GM10248 (cell line): Measurements from ENCODE around the gene LZTS2.

ENCODE experiments used
- CTCF ChIA-PET: fragments of 300-600 bp; sonication (Branson Sonifier 250); formaldehyde crosslinking; extraction: SDS; loops from one replicate; lab custom pipeline; 2021; ENCODE audit warnings: antibody characterized with exemption; lab: Yijun Ruan, JAX
- POLR2A ChIA-PET: fragments of 350-650 bp; sonication (Branson Sonifier 250); formaldehyde crosslinking; extraction: SDS; loops from one replicate; lab custom pipeline; 2020; ENCODE audit warnings: antibody characterized with exemption; lab: Yijun Ruan, JAX
- DNase-seq: peaks from one replicate; pipeline ENCODE4 v3.0.0; 2012; ENCODE audit errors: extremely low spot score
- CTCF ChIP-seq: IDR thresholded peaks from 2 replicates; pipeline ENCODE4 v1.5.1; 2012; ENCODE audit warnings: mild to moderate bottlenecking, low read depth; ENCODE audit errors: extremely low read depth, missing control alignments, control extremely low read depth

Gene LZTS2

GRCh38 chr10:101029520-101030295, 30.1 kb downstream of the LZTS2 start:
- ChIA-PET POLR2A (interaction anchor here (0.9 kb wide), 1 partner anchor 12 kb away, joined by 3 read pairs; no protein-coding TSS in a partner anchor), CTCF (interaction anchor here (1.0 to 28.8 kb wide), 6 partner anchors 11 to 112 kb away, joined by 3 to 855 read pairs (median 54); partner anchors contain the start of gene KAZALD1)
- no peak for DNase-seq
- no peak for TF ChIP-seq CTCF

DNA sequence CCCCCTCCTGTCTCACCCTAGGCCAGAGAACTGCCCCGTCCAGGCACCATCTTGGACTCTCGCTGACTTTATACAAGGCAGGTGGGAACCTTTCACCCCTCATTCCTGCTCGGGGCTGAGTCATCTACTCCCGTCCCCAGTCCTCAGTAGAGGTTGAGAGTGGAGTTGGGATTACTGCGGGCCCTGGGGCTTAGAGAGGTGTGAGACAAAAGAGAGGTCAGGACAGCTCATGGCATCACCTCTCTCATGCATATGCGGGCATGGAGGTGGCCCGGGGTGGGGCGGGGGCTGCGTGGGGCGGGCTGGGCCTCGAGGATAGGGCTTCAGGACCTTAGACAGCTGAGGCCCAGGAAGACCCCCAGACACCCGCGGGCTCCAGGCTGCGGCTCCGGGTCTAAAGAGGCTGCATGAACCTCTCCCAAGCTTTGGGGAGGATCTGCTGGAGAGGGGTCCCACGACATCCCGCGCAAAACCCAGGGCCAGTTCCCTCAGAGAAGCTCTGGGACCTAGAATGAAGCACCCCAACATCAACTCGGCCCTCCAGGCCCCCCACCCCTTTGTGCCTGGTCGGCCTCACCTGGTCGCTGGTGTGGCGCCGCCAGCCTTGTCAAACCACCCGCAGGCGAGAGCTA, 31.0 kb downstream of the LZTS2 start:
- no peak for DNase-seq
- POLR2A ChIA-PET: interaction anchor here (0.7 kb wide), 1 partner anchor 9 kb away, joined by 3 read pairs; no protein-coding TSS in a partner anchor
- no peak for TF ChIP-seq CTCF
- CTCF ChIA-PET: interaction anchor here (1.2 to 28.8 kb wide), 6 partner anchors 10 to 111 kb away, joined by 3 to 855 read pairs (median 56); partner anchors contain the start of genes KAZALD1 and LZTS2

GRCh38 chr10:101031128-101031795, 31.7 kb downstream of the LZTS2 start, which contains the start of the genes PDZD7 and SFXN3:
PDZD7 (minus strand) TSS chr10:101031129; CDS start chr10:101030219, 910 bp downstream.
SFXN3 (plus strand) TSS chr10:101031234; CDS start chr10:101034695, 3,461 bp downstream.
- POLR2A ChIA-PET: interaction anchor here (0.7 kb wide), 1 partner anchor 8 kb away, joined by 3 read pairs; no protein-coding TSS in a partner anchor
- peak; percentile 97 for DNase-seq
- TF ChIP-seq CTCF: no peak
- CTCF ChIA-PET: interaction anchor here (1.9 to 28.8 kb wide), 6 partner anchors 8 to 111 kb away, joined by 4 to 855 read pairs (median 56); partner anchors contain the start of genes KAZALD1 and LZTS2

- POLR2A ChIA-PET: interaction anchor here (1.0 kb wide), 1 partner anchor 11 kb away, joined by 4 read pairs; no protein-coding TSS in a partner anchor
- CTCF ChIA-PET: interaction anchor here (1.0 to 28.8 kb wide), 7 partner anchors 9 to 110 kb away, joined by 3 to 855 read pairs (median 16); partner anchors contain the start of genes KAZALD1 and LZTS2
- TF ChIP-seq CTCF: no peak
- peak; percentile 61 for DNase-seq
Measured at GRCh38 chr10:101031796-101032636, 32.4 kb downstream of the LZTS2 start.

GRCh38 chr10:101032637-101033224, 33.1 kb downstream of the LZTS2 start:
- no peak for DNase-seq
- ChIA-PET POLR2A (interaction anchor here (1.0 kb wide), 1 partner anchor 10 kb away, joined by 4 read pairs; no protein-coding TSS in a partner anchor), CTCF (interaction anchor here (1.0 to 28.8 kb wide), 7 partner anchors 8 to 109 kb away, joined by 3 to 855 read pairs (median 16); partner anchors contain the start of genes KAZALD1 and LZTS2)
- no peak for TF ChIP-seq CTCF
